K562 (cell line): ENCODE data around the gene COQ2. TPM values are rescaled to one million over a fixed set of nuclear protein-coding genes. Genes with fewer than 3 reads are reported as not detected.
A peak's percentile ranks its signal among the peaks of the same experiment; 100 is the strongest.

Experiments
- CHD1 ChIP-seq: fragments of 200-600 bp; sonication (generic); IDR thresholded peaks from one replicate; pipeline ENCODE4 v1.6.1; 2012; ENCODE audit warnings: mild to moderate bottlenecking, moderate library complexity, low read length, inconsistent platforms
- DNMT1 ChIP-seq: fragments of 450-650 bp; IDR thresholded peaks from 2 replicates; pipeline ENCODE4 v1.6.1; 2016; ENCODE audit warnings: antibody characterized with exemption, mild to moderate bottlenecking
- FOXP1 ChIP-seq: sonication (generic); formaldehyde crosslinking; IDR thresholded peaks from 2 replicates; pipeline ENCODE4 v1.8.0; 2022; ENCODE audit warnings: mild to moderate bottlenecking, missing genetic modification reagents
- IFI16 ChIP-seq: fragments of 250-450 bp; sonication (Bioruptor Pico); IDR thresholded peaks from 2 replicates; pipeline ENCODE4 v2.1.2; 2022; ENCODE audit warnings: mild to moderate bottlenecking, inconsistent platforms
- L3MBTL2 ChIP-seq: fragments of 450-650 bp; IDR thresholded peaks from 2 replicates; pipeline ENCODE4 v1.6.1; 2016; ENCODE audit warnings: mild to moderate bottlenecking, moderate library complexity
- LEF1 ChIP-seq: fragments of 450-650 bp; IDR thresholded peaks from 2 replicates; pipeline ENCODE4 v1.6.1; 2016; ENCODE audit warnings: mild to moderate bottlenecking
- MECOM ChIP-seq: fragments of 250-450 bp; sonication (Bioruptor Pico); IDR thresholded peaks from 2 replicates; pipeline ENCODE4 v1.8.0; 2022; ENCODE audit warnings: inconsistent platforms
- MTA1 ChIP-seq: fragments of 450-650 bp; IDR thresholded peaks from 2 replicates; pipeline ENCODE4 v1.6.1; 2017; ENCODE audit warnings: borderline replicate concordance
- PRMT5 ChIP-seq: sonication (generic); formaldehyde crosslinking; IDR thresholded peaks from 2 replicates; pipeline ENCODE4 v1.5.0; 2020; ENCODE audit warnings: missing genetic modification reagents
- SIN3A ChIP-seq, 2 experiments: fragments of 150-350 bp in 1 of 2; IDR thresholded peaks; 2 replicates each; pipeline ENCODE4 v1.6.1; 2011 to 2016; ENCODE audit warnings: borderline replicate concordance in 2 of 2, low read depth in 2 of 2, low read length in 2 of 2, mild to moderate bottlenecking in 2 of 2, moderate library complexity in 2 of 2; ENCODE audit not compliant: control insufficient read depth in 1 of 2
- SRF ChIP-seq, 2 experiments: fragments of 250-450, 450-650 bp in 1 of 2; sonication (Bioruptor Pico) in 1 of 2; sonication (generic) in 1 of 2; formaldehyde crosslinking; IDR thresholded peaks; 2 replicates each; pipeline versions ENCODE4 v1.5.0 to v1.5.1; 2020 to 2022; ENCODE audit warnings: mild to moderate bottlenecking in 1 of 2, missing genetic modification reagents in 1 of 2
- STAT5B ChIP-seq: fragments of 250-450 bp; sonication (Bioruptor Pico); IDR thresholded peaks from 2 replicates; pipeline ENCODE4 v1.8.0; 2021; ENCODE audit warnings: mild to moderate bottlenecking, inconsistent platforms
- THAP12 ChIP-seq: fragments of 250-450 bp; sonication (Bioruptor Pico); IDR thresholded peaks from 2 replicates; pipeline ENCODE4 v1.9.0; 2021; ENCODE audit warnings: mild to moderate bottlenecking, inconsistent platforms
- THRAP3 ChIP-seq: fragments of 450-650 bp; IDR thresholded peaks from 2 replicates; pipeline ENCODE4 v1.6.1; 2016; ENCODE audit warnings: mild to moderate bottlenecking, inconsistent platforms, borderline replicate concordance
- ZC3H8 ChIP-seq: fragments of 450-650 bp; IDR thresholded peaks from 2 replicates; pipeline ENCODE4 v1.6.1; 2017
- ZNF134 ChIP-seq: fragments of 250-450 bp; sonication (Bioruptor Pico); conservative IDR thresholded peaks from 2 replicates; pipeline ENCODE4 v1.4.0; 2020
- ZNF232 ChIP-seq: sonication (generic); formaldehyde crosslinking; IDR thresholded peaks from 2 replicates; pipeline ENCODE4 v1.8.0; 2022; ENCODE audit warnings: mild to moderate bottlenecking, missing genetic modification reagents
- ZNF239 ChIP-seq: fragments of 250-450 bp; sonication (Bioruptor Pico); IDR thresholded peaks from 2 replicates; pipeline ENCODE4 v1.4.0; 2020; ENCODE audit warnings: mild to moderate bottlenecking
- ZNF384 ChIP-seq: IDR thresholded peaks from 2 replicates; pipeline ENCODE4 v1.6.1; 2012; ENCODE audit warnings: low read depth, low read length, improper control_type of control experiment
- polyA plus RNA-seq, 8 experiments: library from polyadenylated mRNA; depleted of rRNA in 4 of 8; stranded (reverse) in 5 of 8; unstranded in 3 of 8; fragments of >200 nt; fragmentation: Nextera tagmentation in 2 of 8; fragmentation: Illumina TruSeq in 1 of 8; extraction: Ambion mirVana in 2 of 8; extraction: Trizol in 1 of 8; gene quantifications; 2 replicates each; pipeline versions ENCODE4 v1.2.1 to v1.2.3, GENCODE V29; 2011 to 2014; ENCODE audit warnings: inconsistent platforms in 1 of 8, missing spikeins in 1 of 8
- total RNA-seq, 7 experiments: library from RNA; depleted of rRNA in 6 of 7; stranded (reverse); fragments of >200 nt in 6 of 7; fragmentation: Illumina TruSeq in 2 of 7; extraction: Trizol in 2 of 7; gene quantifications; 2 replicates each; pipeline versions ENCODE4 v1.2.1 to v1.2.3, GENCODE V29; 2011 to 2021; ENCODE audit warnings: low replicate concordance in 1 of 7
- TF ChIP-seq, protein P1 (sequence below): fragments of 200-800 bp; sonication (Bioruptor generic); IDR thresholded peaks from 2 replicates; pipeline ENCODE4 v1.6.1; 2016; ENCODE audit warnings: missing genetic modification characterization, missing compliant biosample characterization
- TF ChIP-seq, protein P2 (sequence below): fragments of 200-800 bp; sonication (Bioruptor generic); IDR thresholded peaks from 2 replicates; pipeline ENCODE4 v1.6.1; 2017; ENCODE audit warnings: missing genetic modification characterization, missing compliant biosample characterization

Gene COQ2
- total and polyA plus RNA-seq, 9 of the 15 experiments (the other 6 are each of a cell fraction or from before 2014, with no cell fraction given): 1.9 to 13.5 (median 11.8) TPM

GRCh38 chr4:83284193-83285054, at the start of gene COQ2 (continued):
- TF ChIP-seq DNMT1 (no peak), L3MBTL2 (peak; percentile 87), MTA1 (0 out of 2 replicates have a peak, but pooled peaks have one; percentile 24), ZC3H8 (no peak), IFI16 (CRISPR knock-in tag) (no peak), THAP12 (CRISPR knock-in tag) (peak; percentile 91), FOXP1 (CRISPR knock-in tag) (peak; percentile 98), CHD1 (peak; percentile 46), LEF1 (no peak), SIN3A (IDR thresholded peaks at IDR 0.05; ENCODE audit: borderline replicate concordance in 2 of 2, control insufficient read depth in 1 of 2, low read depth in 2 of 2, low read length in 2 of 2) (no peak; a peak in 1 of 4 replicates), ZNF384 (no peak), ZNF134 (CRISPR knock-in tag) (no peak), STAT5B (CRISPR knock-in tag) (no peak), MECOM (no peak), ZNF239 (CRISPR knock-in tag) (no peak), THRAP3 (no peak), ZNF232 (CRISPR knock-in tag) (no peak), PRMT5 (CRISPR knock-in tag) (no peak), SRF (CRISPR knock-in tag; IDR thresholded peaks at IDR 0.05) (no peak)
- TF ChIP-seq, protein P1, sequence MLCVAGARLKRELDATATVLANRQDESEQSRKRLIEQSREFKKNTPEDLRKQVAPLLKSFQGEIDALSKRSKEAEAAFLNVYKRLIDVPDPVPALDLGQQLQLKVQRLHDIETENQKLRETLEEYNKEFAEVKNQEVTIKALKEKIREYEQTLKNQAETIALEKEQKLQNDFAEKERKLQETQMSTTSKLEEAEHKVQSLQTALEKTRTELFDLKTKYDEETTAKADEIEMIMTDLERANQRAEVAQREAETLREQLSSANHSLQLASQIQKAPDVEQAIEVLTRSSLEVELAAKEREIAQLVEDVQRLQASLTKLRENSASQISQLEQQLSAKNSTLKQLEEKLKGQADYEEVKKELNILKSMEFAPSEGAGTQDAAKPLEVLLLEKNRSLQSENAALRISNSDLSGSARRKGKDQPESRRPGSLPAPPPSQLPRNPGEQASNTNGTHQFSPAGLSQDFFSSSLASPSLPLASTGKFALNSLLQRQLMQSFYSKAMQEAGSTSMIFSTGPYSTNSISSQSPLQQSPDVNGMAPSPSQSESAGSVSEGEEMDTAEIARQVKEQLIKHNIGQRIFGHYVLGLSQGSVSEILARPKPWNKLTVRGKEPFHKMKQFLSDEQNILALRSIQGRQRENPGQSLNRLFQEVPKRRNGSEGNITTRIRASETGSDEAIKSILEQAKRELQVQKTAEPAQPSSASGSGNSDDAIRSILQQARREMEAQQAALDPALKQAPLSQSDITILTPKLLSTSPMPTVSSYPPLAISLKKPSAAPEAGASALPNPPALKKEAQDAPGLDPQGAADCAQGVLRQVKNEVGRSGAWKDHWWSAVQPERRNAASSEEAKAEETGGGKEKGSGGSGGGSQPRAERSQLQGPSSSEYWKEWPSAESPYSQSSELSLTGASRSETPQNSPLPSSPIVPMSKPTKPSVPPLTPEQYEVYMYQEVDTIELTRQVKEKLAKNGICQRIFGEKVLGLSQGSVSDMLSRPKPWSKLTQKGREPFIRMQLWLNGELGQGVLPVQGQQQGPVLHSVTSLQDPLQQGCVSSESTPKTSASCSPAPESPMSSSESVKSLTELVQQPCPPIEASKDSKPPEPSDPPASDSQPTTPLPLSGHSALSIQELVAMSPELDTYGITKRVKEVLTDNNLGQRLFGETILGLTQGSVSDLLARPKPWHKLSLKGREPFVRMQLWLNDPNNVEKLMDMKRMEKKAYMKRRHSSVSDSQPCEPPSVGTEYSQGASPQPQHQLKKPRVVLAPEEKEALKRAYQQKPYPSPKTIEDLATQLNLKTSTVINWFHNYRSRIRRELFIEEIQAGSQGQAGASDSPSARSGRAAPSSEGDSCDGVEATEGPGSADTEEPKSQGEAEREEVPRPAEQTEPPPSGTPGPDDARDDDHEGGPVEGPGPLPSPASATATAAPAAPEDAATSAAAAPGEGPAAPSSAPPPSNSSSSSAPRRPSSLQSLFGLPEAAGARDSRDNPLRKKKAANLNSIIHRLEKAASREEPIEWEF (CRISPR knock-in tag): no peak
- TF ChIP-seq, protein P2, sequence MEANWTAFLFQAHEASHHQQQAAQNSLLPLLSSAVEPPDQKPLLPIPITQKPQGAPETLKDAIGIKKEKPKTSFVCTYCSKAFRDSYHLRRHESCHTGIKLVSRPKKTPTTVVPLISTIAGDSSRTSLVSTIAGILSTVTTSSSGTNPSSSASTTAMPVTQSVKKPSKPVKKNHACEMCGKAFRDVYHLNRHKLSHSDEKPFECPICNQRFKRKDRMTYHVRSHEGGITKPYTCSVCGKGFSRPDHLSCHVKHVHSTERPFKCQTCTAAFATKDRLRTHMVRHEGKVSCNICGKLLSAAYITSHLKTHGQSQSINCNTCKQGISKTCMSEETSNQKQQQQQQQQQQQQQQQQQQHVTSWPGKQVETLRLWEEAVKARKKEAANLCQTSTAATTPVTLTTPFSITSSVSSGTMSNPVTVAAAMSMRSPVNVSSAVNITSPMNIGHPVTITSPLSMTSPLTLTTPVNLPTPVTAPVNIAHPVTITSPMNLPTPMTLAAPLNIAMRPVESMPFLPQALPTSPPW (CRISPR knock-in tag): peak; percentile 86
